IMR-90 (cell line): ENCODE data around the gene BCAT1. TPM values are rescaled to one million over a fixed set of nuclear protein-coding genes. Genes with fewer than 3 reads are reported as not detected.

Experiments used
- ATAC-seq: fragments of 200-7000 bp; cut with Tn5 transposase; 2 replicates; pipeline ENCODE4 v1.9.1; 2020; ENCODE audit warnings: low read depth, mild to moderate bottlenecking, moderate library complexity
- BruUV-seq: library from RNA; stranded (reverse); fragments of 400-500 nt; replicated peaks from 2 replicates; lab custom pipeline; 2021; lab: Mats Ljungman, UMichigan
- CTCF ChIA-PET: fragments of 300-600 bp; formaldehyde crosslinking; extraction: SDS; loops from one replicate; lab custom pipeline; 2021; ENCODE audit warnings: antibody characterized with exemption; lab: Yijun Ruan, JAX
- POLR2A ChIA-PET: fragments of 300-600 bp; sonication (Branson Sonifier 250); formaldehyde crosslinking; loops from one replicate; lab custom pipeline; 2022; ENCODE audit warnings: antibody characterized with exemption; ENCODE audit not compliant: unreplicated experiment; lab: Charles Lee
- DNase-seq: peaks from one replicate; pipeline ENCODE4 v3.0.0; 2013
- H2AFZ ChIP-seq: replicated peaks from 2 replicates; pipeline ENCODE3; 2013; ENCODE audit warnings: low read length, mild to moderate bottlenecking; ENCODE audit not compliant: poor library complexity
- H2AK5ac ChIP-seq: 2 replicates; pipeline ENCODE4 v1.6.1; 2013; ENCODE audit warnings: low read depth, low read length, inconsistent platforms
- H2AK9ac ChIP-seq: replicated peaks from 2 replicates; pipeline ENCODE3; 2013; ENCODE audit warnings: mild to moderate bottlenecking, low read depth, low read length, moderate library complexity; ENCODE audit not compliant: poor library complexity
- H2BK120ac ChIP-seq: 2 replicates; pipeline ENCODE4 v1.6.1; 2013; ENCODE audit warnings: low read depth, low read length, inconsistent platforms
- H2BK15ac ChIP-seq: 3 replicates; pipeline ENCODE4 v1.6.1; 2013; ENCODE audit warnings: low read depth, low read length, inconsistent platforms
- H2BK20ac ChIP-seq: 2 replicates; pipeline ENCODE4 v1.6.1; 2013; ENCODE audit warnings: low read depth, mild to moderate bottlenecking, inconsistent platforms, low read length, moderate library complexity
- H2BK5ac ChIP-seq: 2 replicates; pipeline ENCODE4 v1.6.1; 2013; ENCODE audit warnings: mild to moderate bottlenecking, low read depth, low read length, inconsistent platforms; ENCODE audit not compliant: poor library complexity, severe bottlenecking
- H3K14ac ChIP-seq: replicated peaks from 2 replicates; pipeline ENCODE4 v1.6.1; 2013; ENCODE audit warnings: low read depth, low read length, inconsistent platforms
- H3K18ac ChIP-seq: 2 replicates; pipeline ENCODE4 v1.6.1; 2013; ENCODE audit warnings: low read depth, low read length, control low read depth
- H3K23ac ChIP-seq: 2 replicates; pipeline ENCODE4 v1.6.1; 2013; ENCODE audit warnings: low read depth, low read length, inconsistent platforms
- H3K27ac ChIP-seq: 2 replicates; pipeline ENCODE4 v1.5.1; 2013; ENCODE audit warnings: mild to moderate bottlenecking, control low read depth, low read length; ENCODE audit not compliant: insufficient read depth
- H3K27me3 ChIP-seq: 2 replicates; pipeline ENCODE4 v1.6.1; 2013; ENCODE audit warnings: low read length; ENCODE audit not compliant: control insufficient read depth, insufficient read depth
- H3K36me3 ChIP-seq: 2 replicates; pipeline ENCODE4 v1.6.1; 2013; ENCODE audit warnings: low read length, mixed read lengths; ENCODE audit not compliant: control insufficient read depth, insufficient read depth
- H3K4ac ChIP-seq: 2 replicates; pipeline ENCODE4 v1.6.1; 2013; ENCODE audit warnings: low read depth, low read length, inconsistent platforms
- H3K4me1 ChIP-seq: 2 replicates; pipeline ENCODE4 v1.6.1; 2013; ENCODE audit warnings: low read length, mixed read lengths; ENCODE audit not compliant: control insufficient read depth, insufficient read depth
- H3K4me2 ChIP-seq: 2 replicates; pipeline ENCODE4 v1.6.1; 2013; ENCODE audit warnings: low read depth, mild to moderate bottlenecking, control low read depth, low read length, moderate library complexity
- H3K4me3 ChIP-seq: 2 replicates; pipeline ENCODE4 v1.5.1; 2013; ENCODE audit warnings: low read depth, mild to moderate bottlenecking, control low read depth, low read length, moderate library complexity; ENCODE audit not compliant: insufficient read depth
- H3K56ac ChIP-seq: 2 replicates; pipeline ENCODE4 v1.6.1; 2013; ENCODE audit warnings: low read length, inconsistent platforms; ENCODE audit not compliant: insufficient read depth; ENCODE audit errors: extremely low read depth
- H3K79me1 ChIP-seq, 2 experiments: 2 replicates each; pipeline ENCODE4 v1.6.1; 2013; ENCODE audit warnings: low read length in 2 of 2, inconsistent platforms in 1 of 2, low read depth in 1 of 2
- H3K9ac ChIP-seq: 2 replicates; pipeline ENCODE4 v1.6.1; 2013; ENCODE audit warnings: low read depth, low read length, control low read depth
- H3K9me1 ChIP-seq: 2 replicates; pipeline ENCODE4 v1.6.1; 2013; ENCODE audit warnings: low read length, inconsistent platforms; ENCODE audit not compliant: insufficient read depth
- H3K9me3 ChIP-seq: 2 replicates; pipeline ENCODE4 v1.6.1; 2013; ENCODE audit warnings: low read length; ENCODE audit not compliant: control insufficient read depth, insufficient read depth
- H4K20me1 ChIP-seq: 2 replicates; pipeline ENCODE4 v1.6.1; 2013; ENCODE audit warnings: low read length, inconsistent platforms; ENCODE audit not compliant: insufficient read depth
- H4K5ac ChIP-seq: 2 replicates; pipeline ENCODE4 v1.6.1; 2013; ENCODE audit warnings: mild to moderate bottlenecking, low read depth, low read length, control low read depth
- H4K8ac ChIP-seq, 2 experiments: 2 replicates each; pipeline ENCODE4 v1.6.1; 2013; ENCODE audit warnings: low read depth in 2 of 2, low read length in 2 of 2, control low read depth in 1 of 2, inconsistent platforms in 1 of 2
- H4K91ac ChIP-seq: 2 replicates; pipeline ENCODE4 v1.6.1; 2013; ENCODE audit warnings: low read depth, low read length, inconsistent platforms; ENCODE audit not compliant: insufficient read depth
- ELK1 ChIP-seq: fragments of 150-350 bp; IDR thresholded peaks from 2 replicates; pipeline ENCODE4 v1.6.1; 2016; ENCODE audit warnings: low read depth, mild to moderate bottlenecking, low read length, moderate library complexity, borderline replicate concordance
- dilution Hi-C: fragments of 300-500 bp; cut with HindIII; formaldehyde crosslinking; loops from one replicate; pipeline ENCODE4 v1.14.3; 2018; ENCODE audit warnings: low sequenced_read_pairs; ENCODE audit not compliant: unreplicated experiment
- in situ Hi-C: fragments of 300-500 bp; cut with MboI; formaldehyde crosslinking; loops from 3 replicates; pipeline ENCODE4 v1.14.3; 2019; ENCODE audit warnings: low sequenced_read_pairs, inconsistent platforms, mixed read lengths
- intact Hi-C: fragments of 100-400 bp; cut with micrococcal nuclease; formaldehyde crosslinking; loops from 2 replicates; pipeline ENCODE4 v1.10.0; 2022
- polyA plus RNA-seq, 3 experiments: library from polyadenylated mRNA; depleted of rRNA; stranded (reverse); fragments of >200 nt; gene quantifications; 2 replicates each; pipeline ENCODE4 v1.2.3, GENCODE V29; 2012; ENCODE audit warnings: low replicate concordance in 1 of 3
- total RNA-seq: library from RNA; depleted of rRNA; stranded (reverse); fragments of >200 nt; gene quantifications from 2 replicates; pipeline ENCODE4 v1.2.3, GENCODE V29; 2012

Gene BCAT1
- total and polyA plus RNA-seq, 2 of the 4 experiments (the other 2 are of a cell fraction): 30.4 to 683 TPM

GRCh38 chr12:24864796-24865125 is 84.1 kb downstream of the BCAT1 start:
- Histone ChIP-seq H2BK20ac (peak overlapping the region; percentile 15; the same call in 1 of the 2 replicates), H3K4me2 (no peak overlapping the region; the same call in 1 of the 2 replicates), H3K9ac (no peak overlapping the region; the same call in 1 of the 2 replicates), H3K27me3 (no peaks in the 10 kb centered on the region), H3K23ac (peak overlapping the region; percentile 2; the same call in 1 of the 2 replicates), H3K4me1 (peaks cover 10% of the 10 kb centered on the region), H2AFZ (no peak overlapping the region), H4K5ac (peak overlapping the region; percentile 24; the same call in 1 of the 2 replicates), H3K4ac (peak overlapping the region; percentile 59), H2BK5ac (peak overlapping the region; percentile 89), H3K27ac (peak overlapping the region; percentile 51), H3K18ac (peak overlapping the region; percentile 56; the same call in 1 of the 2 replicates), H2BK15ac (peak overlapping the region; percentile 53; the same call in 2 of the 3 replicates), H3K4me3 (no peak overlapping the region), H3K56ac (peak overlapping the region; percentile 19), H3K9me3 (no peaks in the 10 kb centered on the region), H3K14ac (peak overlapping the region; percentile 73; the same call in 1 of the 2 replicates), H2AK9ac (no peak overlapping the region), H2AK5ac (peak overlapping the region; percentile 51; the same call in 1 of the 2 replicates), H3K36me3 (peaks cover 19% of the 10 kb centered on the region), H3K9me1 (peaks cover 15% of the 10 kb centered on the region), H2BK120ac (peak overlapping the region; percentile 13), H4K8ac (peak overlapping the region; percentile 28 to 70; a peak in 3 of 4 replicates), H4K20me1 (peaks cover 14% of the 10 kb centered on the region; the same call in 1 of the 2 replicates), H3K79me1 (peaks cover 32 to 63% of the 10 kb centered on the region in 2 experiments), H4K91ac (peak overlapping the region; percentile 64; the same call in 1 of the 2 replicates)
- no TSS peak for BruUV-seq
- ChIA-PET POLR2A (no interaction called here), CTCF (no interaction called here)
- intact Hi-C loops: no loop called here
- DNase-seq: peak; percentile 60
- ATAC-seq: peak; percentile 9
- in situ Hi-C loops: no loop called here
- dilution Hi-C loops: no loop called here
- TF ChIP-seq ELK1: no peak
